H7 (cell line): Measurements from ENCODE around the gene DHX32. TPM values are rescaled to one million over a fixed set of nuclear protein-coding genes. Genes with fewer than 3 reads are reported as not detected.
"Not testable (repeated sequence)": the region's sequence is repeated elsewhere in the genome, so short reads cannot be mapped to it uniquely, and the experiment has no call there.

Experiments
- DNase-seq: peaks from one replicate; pipeline ENCODE4 v3.0.0; 2012
- H3K27me3 ChIP-seq: 2 replicates; pipeline ENCODE4 v1.6.0; 2011; ENCODE audit warnings: mild to moderate bottlenecking, low read length; ENCODE audit not compliant: control insufficient read depth, insufficient read depth
- H3K36me3 ChIP-seq: replicated peaks from 2 replicates; pipeline ENCODE4 v1.5.1; 2011; ENCODE audit warnings: low read length; ENCODE audit not compliant: control insufficient read depth, insufficient read depth
- H3K4me3 ChIP-seq: 2 replicates; pipeline ENCODE4 v1.5.1; 2011; ENCODE audit warnings: low read depth, mild to moderate bottlenecking, control low read depth, low read length, moderate library complexity; ENCODE audit not compliant: insufficient read depth
- total RNA-seq: library from RNA; depleted of rRNA; stranded (reverse); fragments of >200 nt; shearing (Covaris generic); gene quantifications from 2 replicates; pipeline ENCODE4 v1.2.3, GENCODE V29; 2014; rRNA removed

Gene DHX32, protein sequence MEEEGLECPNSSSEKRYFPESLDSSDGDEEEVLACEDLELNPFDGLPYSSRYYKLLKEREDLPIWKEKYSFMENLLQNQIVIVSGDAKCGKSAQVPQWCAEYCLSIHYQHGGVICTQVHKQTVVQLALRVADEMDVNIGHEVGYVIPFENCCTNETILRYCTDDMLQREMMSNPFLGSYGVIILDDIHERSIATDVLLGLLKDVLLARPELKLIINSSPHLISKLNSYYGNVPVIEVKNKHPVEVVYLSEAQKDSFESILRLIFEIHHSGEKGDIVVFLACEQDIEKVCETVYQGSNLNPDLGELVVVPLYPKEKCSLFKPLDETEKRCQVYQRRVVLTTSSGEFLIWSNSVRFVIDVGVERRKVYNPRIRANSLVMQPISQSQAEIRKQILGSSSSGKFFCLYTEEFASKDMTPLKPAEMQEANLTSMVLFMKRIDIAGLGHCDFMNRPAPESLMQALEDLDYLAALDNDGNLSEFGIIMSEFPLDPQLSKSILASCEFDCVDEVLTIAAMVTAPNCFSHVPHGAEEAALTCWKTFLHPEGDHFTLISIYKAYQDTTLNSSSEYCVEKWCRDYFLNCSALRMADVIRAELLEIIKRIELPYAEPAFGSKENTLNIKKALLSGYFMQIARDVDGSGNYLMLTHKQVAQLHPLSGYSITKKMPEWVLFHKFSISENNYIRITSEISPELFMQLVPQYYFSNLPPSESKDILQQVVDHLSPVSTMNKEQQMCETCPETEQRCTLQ
- total RNA-seq, result 43.8 and 44.9 TPM in 2 replicates

DNA sequence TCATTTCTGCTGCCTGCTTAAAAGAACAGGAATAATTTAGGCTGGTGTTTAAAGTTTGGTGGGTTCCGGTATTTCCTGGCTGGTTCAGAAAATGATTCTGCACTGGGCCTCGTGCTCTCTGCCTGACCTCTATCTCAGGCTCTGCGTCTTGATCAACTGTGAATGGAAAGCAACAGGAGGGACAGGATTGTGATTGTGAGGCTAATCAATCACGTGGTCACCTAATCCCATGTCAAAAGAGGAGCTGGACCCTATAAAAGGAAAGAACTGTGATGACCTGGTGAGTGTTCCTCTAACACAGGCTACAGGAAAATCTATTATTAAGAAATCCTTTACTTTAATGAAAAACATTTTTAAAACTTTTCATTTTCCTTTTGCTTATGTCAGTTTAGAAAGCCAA, at the start of gene DHX32:
DHX32 (minus strand) TSS at position 101 of the 400 bp plus-strand sequence. CDS start 468 bp downstream, outside the sequence.
- Histone ChIP-seq H3K4me3 (no peak within 1 kb of the TSS), H3K27me3 (no peaks in the 10 kb centered on the region), H3K36me3 (peaks cover 3% of the 10 kb centered on the region; the same call in 1 of the 2 replicates)
- peak; percentile 71 for DNase-seq

DNA sequence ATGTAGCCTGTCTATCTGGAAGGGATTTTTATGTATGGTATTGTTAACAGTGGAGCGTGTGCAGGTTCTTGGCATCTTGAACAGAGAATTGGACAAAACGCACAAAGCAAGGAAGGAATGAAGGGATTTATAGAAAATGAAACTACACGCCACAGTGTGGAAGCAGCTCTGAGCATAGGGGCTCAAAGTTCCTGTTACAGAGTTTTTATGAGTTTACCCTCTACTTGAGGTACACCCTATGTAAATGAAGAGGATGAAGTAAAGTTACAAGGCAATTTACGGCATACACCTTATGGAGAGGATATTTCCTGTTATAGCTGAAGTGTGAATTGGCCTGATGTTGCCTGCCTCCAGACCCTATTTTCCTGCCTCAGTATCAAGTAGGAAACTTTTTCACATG, 48.5 kb upstream of the DHX32 start:
- DNase-seq, result no peak
- H3K36me3 ChIP-seq, result no peaks in the 10 kb centered on the region
- H3K27me3 ChIP-seq, result no peaks in the 10 kb centered on the region
- H3K4me3 ChIP-seq, result no peak overlapping the region

DNA sequence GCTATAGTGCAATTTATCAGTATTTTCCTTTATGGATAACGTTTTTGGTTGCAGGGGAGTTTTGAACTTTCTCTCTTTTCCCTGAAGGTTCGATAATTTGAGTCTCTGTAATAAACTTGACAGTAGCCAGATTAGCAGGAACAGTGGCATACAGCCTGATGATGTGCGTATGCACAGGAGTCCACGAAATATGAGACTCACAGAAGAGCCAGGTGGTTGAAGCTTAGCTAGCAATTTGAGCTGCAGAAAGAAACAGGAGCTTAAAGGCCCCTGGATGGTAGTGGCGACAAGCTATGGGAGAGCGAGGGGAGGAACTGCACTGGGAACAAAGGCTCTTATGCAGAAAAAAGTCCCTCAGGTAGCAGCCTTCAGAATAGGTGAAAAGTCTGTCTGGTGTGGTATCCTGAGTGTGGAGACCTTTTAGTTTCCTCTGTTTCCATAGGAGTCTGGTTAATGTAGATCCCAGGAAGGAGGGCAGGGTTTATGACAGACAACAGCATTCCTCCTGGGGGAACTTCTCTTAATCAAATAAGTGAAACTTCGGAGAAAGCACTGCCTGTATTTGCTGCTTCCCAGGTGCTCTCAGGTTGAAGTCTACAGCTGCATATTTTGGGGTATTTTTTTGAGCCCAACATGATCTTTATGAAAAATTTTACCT, 48.0 kb upstream of the DHX32 start:
- Histone ChIP-seq H3K27me3 (no peaks in the 10 kb centered on the region), H3K4me3 (no peak overlapping the region)
- DNase-seq, result no peak

DNA sequence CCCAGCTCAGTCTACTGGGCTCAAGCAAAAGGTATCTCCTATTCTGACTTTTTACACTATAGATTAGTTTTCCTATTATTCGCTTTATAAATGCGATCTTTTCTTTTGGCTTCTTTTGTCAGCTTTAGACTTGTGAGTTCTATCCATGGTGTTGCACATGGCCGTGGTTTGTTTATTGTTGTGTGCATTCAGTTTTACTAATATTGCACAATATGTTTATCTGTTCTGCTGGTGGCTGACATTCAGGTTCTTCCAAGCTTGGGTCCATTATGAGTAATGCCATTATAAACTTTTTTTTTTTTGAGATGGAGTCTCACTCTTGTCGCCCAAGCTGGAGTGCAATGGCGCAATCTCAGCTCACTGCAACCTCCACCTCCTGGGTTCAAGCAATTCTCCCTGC, 46.2 kb upstream of the DHX32 start:
- not testable (repeated sequence) for DNase-seq, H3K36me3 ChIP-seq, H3K4me3 ChIP-seq, H3K27me3 ChIP-seq

More for the DNA sequence above, 48.0 kb upstream of the DHX32 start:
- H3K36me3 ChIP-seq, result no peaks in the 10 kb centered on the region

DNA sequence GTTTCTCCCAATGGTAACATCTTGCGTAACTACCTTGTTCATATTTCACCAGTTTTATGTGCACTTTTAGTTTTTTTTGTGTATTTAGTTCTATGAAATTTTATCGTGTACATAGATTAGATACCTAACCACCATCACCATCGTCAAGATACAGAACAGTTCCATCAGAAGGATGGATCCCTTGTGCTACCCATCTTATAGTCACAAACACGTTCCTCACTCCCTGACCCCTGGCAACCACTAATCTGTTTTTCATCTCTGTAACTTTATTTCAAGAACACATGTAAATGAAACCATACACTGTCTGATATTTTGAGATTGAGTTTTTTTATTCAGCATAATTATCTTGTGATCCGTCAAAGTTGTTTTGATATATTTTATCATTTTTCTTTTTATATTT, 45.2 kb upstream of the DHX32 start:
- Histone ChIP-seq H3K4me3 (no peak overlapping the region), H3K36me3 (no peaks in the 10 kb centered on the region), H3K27me3 (no peaks in the 10 kb centered on the region)
- DNase-seq, result no peak

DNA sequence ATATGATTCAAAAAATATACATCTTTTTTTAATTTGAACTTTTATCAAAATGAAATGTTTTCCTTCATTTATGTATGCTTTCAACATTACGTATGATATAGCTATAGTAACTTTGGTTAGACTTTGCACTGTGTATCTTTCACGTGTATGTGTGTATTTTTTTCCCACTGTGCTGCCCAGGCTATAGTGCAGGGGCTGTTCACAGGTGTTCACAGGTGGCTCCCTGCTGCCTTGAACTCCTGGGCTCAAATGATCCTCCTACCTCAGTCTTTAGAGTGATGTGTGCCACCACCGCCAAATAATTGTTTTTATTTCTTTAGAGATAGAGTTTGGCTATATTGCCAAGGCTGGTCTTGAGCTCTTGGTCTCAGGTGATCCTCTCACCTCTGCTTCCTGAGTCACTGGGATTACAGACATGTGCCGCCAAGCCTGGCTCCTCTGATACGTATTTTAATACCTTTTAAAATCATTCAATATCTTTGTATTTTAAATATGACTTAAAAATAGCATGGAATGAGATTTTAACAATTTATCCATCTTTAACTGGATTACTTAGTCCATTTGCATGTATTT, 44.3 kb upstream of the DHX32 start:
- no peaks in the 10 kb centered on the region for H3K36me3 ChIP-seq
- no peak overlapping the region for H3K4me3 ChIP-seq
- no peaks in the 10 kb centered on the region for H3K27me3 ChIP-seq
- DNase-seq, result no peak

DNA sequence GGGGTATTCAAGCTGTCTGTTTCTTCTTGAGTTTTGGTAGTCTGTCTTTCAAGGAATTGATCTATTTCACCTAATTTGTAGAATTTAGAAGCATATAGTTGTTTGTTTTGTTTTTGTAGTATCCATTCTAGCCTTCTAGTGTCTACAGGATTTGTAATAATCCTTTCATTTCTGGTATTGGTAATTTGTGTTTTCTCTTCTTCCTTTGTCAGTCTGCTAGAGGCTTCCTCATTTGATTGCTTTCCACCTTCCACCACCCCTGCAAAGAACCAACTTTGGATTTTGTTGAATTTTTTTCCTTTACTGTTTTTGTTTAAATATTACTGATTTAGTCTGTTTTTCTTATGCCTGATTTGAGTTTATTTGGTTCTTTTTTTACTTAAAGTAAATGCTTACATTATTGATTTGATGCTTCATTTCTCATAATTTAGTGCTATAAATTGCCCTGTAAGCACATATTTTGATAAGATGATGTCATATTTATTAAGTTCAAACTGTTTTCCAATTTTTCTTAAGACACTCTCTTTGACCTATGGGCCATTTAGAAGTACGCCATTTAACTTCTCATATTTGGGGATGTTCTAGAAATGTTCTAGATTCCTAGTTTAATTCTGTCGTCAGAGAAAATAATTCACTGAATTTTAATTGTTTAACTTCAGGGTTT, 40.7 kb upstream of the DHX32 start:
- not testable (repeated sequence) for H3K4me3 ChIP-seq, DNase-seq, H3K27me3 ChIP-seq, H3K36me3 ChIP-seq

DNA sequence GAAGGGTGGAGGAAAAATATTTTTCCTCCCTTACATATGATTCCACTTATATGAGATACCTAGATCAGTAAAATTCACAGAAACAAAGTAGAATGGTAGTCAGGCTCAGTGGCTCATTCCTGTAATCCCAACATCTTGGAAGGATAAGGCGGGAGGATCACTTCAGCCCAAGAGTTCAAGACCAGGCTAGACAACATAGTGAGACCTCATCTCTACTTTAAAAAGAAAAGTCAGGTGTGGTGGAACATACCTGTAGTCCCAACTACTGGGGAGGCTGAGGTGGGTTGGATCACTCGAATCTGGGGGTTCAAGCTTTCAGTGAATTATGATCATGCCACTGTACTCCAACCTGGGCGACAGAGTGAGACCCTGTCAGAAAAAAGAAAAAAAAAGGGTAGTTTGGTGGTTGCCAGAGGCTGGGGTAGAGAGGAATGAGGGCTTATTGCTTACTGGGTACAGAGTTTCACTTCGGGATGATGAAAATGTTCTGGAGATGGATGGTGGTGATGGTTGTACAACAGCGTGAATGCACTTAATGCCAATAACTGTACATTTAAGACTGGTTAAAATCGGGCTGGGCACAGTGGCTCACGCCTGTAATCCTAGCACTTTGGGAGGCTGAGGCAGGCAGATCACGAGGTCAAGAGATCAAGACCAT, 36.7 kb upstream of the DHX32 start:
- H3K27me3 ChIP-seq, DNase-seq, H3K4me3 ChIP-seq, H3K36me3 ChIP-seq: not testable (repeated sequence)

DNA sequence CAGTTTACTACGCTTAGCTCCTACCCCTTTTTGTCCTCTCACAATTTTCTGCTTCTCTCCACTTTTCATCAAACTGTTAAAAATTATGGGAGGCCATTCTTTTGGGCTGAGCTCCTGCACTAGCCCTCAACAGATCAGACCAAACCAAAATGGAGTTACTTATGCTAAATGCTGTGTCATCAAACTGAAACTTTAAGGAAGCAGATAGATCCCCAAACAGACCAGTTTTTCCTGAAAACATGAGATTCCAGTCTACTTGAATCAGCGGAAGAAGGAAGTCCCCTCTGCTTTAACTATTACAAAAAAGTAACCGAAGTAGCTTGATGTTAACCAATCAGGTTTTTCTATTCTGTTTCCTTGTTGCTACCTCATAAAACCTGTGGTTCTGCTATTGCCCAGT, 35.9 kb upstream of the DHX32 start:
- no peak for DNase-seq
- H3K27me3 ChIP-seq, result no peaks in the 10 kb centered on the region
- H3K36me3 ChIP-seq, result no peaks in the 10 kb centered on the region
- no peak overlapping the region for H3K4me3 ChIP-seq

DNA sequence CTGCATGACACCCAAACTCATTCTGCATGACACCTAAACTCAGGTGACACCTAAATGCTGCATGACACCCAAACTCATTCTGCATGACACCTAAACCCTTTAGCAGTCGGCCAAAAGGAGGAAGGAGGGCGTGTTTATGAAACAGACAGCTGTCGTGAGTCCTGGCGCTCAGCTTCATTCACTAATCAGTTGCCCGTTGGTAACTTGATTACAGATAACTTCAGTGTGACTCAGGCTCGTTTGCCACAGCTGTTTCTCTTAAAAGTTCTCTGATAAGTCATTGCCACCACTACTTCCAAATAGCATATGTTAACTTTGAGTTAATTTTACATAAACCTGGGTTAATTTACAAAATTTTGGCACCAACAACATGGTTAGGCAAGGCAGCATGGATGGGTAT, 32.2 kb upstream of the DHX32 start:
- not testable (repeated sequence) for H3K27me3 ChIP-seq, DNase-seq

DNA sequence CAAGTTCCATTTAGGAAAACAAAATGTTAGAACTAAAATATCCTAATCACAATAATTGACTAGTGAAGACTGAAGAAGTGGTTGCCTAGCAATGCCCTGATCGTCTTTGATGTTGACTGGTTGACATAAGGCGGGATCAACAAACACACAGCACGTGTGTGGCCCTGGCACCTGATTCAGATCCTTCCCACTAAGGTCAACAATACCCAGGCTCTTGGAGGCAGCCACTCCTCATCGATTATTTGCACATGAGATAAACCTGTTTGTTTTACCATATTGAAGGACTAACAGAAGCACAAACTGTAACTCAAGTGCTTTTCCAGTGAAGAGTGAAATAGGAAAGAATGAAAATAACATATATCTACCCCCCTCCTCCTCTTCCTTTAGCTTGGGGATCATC, 30.9 kb upstream of the DHX32 start:
- DNase-seq, result no peak

More for the DNA sequence above, 32.2 kb upstream of the DHX32 start:
- H3K36me3 ChIP-seq, H3K4me3 ChIP-seq: not testable (repeated sequence)

DNA sequence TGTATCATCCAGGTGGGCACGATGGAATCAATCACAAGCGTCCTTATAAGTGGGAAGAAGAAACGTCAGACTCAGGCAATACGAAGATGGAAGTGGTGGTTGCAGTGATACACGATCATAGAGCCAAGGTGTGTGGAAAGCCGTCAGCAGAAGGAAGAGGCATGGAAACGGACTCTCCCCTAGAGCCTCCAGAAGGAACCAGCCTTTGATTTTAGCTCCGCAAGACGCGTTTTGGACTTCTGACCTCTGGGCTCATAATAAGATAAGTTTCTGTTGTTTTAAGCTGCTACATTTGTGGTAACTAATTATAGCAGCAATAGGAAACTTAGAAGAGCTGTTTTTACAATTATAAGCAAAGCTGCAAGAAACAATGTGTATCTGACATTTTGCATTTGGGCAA, 30.1 kb upstream of the DHX32 start:
- Histone ChIP-seq H3K27me3 (no peaks in the 10 kb centered on the region), H3K36me3 (no peaks in the 10 kb centered on the region), H3K4me3 (no peak overlapping the region)
- no peak for DNase-seq

More for the DNA sequence above, 30.9 kb upstream of the DHX32 start:
- Histone ChIP-seq H3K27me3 (no peaks in the 10 kb centered on the region), H3K36me3 (no peaks in the 10 kb centered on the region), H3K4me3 (no peak overlapping the region)

DNA sequence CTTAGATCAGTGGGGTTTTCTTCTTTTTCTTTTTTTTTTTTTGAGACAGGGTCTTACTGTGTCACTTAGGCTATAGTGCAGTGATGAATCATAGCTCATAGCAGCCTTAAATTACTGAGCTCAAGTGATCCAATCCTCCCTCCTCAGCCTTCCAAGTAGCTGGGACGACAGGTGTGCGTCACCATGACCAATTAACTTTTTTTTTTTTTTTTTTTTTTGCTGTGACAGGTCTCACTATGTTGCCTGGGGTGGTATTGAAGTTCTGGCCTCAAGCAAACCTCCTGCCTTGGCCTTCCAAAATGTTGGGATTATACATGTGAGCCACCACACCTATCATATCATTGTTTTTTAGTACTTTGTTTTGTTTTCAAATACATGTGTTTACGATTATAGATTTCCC, 28.4 kb upstream of the DHX32 start:
- not testable (repeated sequence) for H3K4me3 ChIP-seq, DNase-seq

DNA sequence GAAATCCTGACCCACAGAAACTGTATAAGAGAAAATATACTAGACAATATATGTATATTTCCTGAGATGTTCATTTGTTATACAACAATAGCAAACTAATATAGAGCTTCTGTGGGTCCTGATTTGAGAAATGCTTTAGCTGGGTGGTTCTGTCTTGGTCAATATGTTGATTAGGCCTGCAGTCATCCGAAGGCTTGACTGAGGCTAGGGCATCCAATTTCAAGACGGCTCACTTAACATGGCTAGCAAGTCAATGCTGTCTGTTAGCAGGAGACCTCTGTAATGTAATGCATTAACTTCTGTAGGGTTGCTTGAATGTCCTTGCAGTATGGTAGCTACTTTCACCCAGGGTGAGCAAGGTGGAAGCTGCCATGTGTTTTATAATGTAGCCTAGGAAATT, 27.7 kb upstream of the DHX32 start:
- not testable (repeated sequence) for H3K27me3 ChIP-seq, DNase-seq, H3K36me3 ChIP-seq

More for the DNA sequence above, 28.4 kb upstream of the DHX32 start:
- not testable (repeated sequence) for H3K36me3 ChIP-seq, H3K27me3 ChIP-seq

More for the DNA sequence above, 27.7 kb upstream of the DHX32 start:
- not testable (repeated sequence) for H3K4me3 ChIP-seq
